ENCODE measurements around the gene ANGPT4. TPM values are rescaled to one million over a fixed set of nuclear protein-coding genes. Genes with fewer than 3 reads are reported as not detected.

ANGPT4 gene, protein sequence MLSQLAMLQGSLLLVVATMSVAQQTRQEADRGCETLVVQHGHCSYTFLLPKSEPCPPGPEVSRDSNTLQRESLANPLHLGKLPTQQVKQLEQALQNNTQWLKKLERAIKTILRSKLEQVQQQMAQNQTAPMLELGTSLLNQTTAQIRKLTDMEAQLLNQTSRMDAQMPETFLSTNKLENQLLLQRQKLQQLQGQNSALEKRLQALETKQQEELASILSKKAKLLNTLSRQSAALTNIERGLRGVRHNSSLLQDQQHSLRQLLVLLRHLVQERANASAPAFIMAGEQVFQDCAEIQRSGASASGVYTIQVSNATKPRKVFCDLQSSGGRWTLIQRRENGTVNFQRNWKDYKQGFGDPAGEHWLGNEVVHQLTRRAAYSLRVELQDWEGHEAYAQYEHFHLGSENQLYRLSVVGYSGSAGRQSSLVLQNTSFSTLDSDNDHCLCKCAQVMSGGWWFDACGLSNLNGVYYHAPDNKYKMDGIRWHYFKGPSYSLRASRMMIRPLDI
- under 0.01 TPM in 1 of 2 replicates, not detected in the other for total RNA-seq

DNA sequence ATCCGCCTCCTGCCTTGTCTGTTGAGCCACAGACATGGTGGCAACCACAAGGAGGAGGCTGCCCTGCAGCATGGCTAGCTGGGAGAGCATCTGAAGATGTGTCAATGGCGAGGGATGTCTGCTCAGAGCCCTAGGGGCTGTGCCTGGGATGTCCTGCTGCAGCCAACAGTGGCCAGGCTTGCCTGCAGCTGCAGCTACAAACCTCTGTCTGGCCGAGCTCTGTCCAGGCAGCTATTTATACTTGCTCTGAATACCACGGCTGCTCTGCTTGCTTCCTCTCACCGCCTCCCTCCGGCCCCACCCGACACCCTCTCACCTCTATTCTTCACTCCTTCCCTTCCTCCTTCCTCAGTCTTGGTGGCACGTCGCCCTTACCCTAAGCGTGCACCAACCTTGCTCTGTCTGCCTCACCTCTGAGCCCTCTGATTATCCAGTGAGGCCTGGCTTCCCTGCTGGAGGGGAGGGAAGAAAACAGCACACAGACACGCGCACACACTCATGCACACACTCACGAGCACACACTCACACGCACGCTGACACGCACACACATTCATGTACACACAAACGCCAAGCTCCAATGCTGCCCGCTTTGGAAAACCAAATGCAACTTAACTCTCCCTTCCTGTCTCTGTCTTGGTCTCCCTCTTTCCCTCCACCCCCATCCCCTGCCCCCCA lies at the start of gene ANGPT4:
Gene ANGPT4 (minus strand): TSS at position 210 of the 675 bp plus-strand sequence. CDS start 120 bp downstream, at position 90.

DNA sequence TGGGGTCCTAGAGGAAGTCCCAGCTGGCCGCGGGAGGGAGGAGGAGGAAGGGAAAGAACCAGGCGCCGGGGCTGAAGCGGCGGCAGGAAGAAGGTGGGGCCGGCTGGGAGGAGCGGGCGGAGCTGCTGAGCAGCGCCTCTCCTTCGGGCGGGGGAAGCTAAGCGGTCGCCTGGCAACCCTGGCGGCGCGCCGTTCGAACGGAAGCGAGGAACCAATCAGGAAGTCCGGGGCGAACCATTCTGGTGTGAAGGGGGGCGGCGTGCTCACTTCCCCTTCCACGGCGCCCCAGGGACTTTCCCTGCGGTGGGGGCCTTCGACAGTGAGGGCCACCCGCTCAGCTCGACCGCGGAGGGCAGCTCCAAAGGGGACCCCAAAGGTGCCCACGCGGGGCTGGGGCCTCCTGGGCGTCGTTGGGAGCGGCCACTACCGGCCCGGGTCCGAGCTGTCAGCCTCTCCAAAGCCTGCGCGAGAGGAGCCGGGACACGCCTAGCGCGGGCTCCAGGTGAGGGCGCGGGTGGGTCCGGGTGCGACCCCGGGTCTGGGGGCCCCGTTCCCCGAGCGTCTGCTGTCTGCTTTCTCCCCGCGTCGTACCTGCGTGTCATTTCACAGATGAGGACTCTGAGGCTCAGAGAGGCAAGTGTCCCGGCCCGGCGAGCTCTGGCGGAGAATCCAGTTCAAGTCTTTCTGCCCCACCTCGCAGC lies 82.5 kb downstream of the ANGPT4 start, which contains the start of gene FAM110A:
Gene FAM110A (plus strand): TSS at position 266 of the 701 bp plus-strand sequence. CDS start 11,090 bp downstream, outside the sequence.

Other genes with a start within 250 kb of the ANGPT4 start
- gene SCRT2, start 240.5 kb downstream of the ANGPT4 start, total RNA-seq = not detected in 2 replicates
- gene SLC52A3, start 147.8 kb downstream of the ANGPT4 start, total RNA-seq = 0.11 and 1.2 TPM in 2 replicates
- 9.4 and 14.9 TPM in 2 replicates for gene FAM110A, start 82.6 kb downstream of the ANGPT4 start, total RNA-seq
- not detected in 2 replicates for gene RSPO4, start 86.0 kb upstream of the ANGPT4 start, total RNA-seq
- 30.2 and 199 TPM in 2 replicates for gene PSMF1, start 202.3 kb upstream of the ANGPT4 start, total RNA-seq

Data from placental epithelial cell (primary cell).